ENCODE data around the gene CYP4F22.

CYP4F22 gene

GRCh38 chr19:15595069-15595468 lies 86.7 kb downstream of the CYP4F22 start:
- Mint-ChIP-seq H3K27me3 (peaks cover 40% of the 10 kb centered on the region), H3K4me1 (ENCODE audit: low read depth) (no peaks in the 10 kb centered on the region), H3K27ac (no peak overlapping the region), H3K9me3 (peaks cover 3% of the 10 kb centered on the region), H3K36me3 (ENCODE audit: low read depth) (no peaks in the 10 kb centered on the region), H3K4me3 (no peak overlapping the region)
